DOHH2 (cell line): ENCODE results near the gene PWWP2A.

ENCODE experiments used
- H3F3A ChIP-seq: fragments of 200-600 bp; sonication (generic), shearing (Covaris generic); 2 replicates; pipeline ENCODE4 v1.6.0; 2016; ENCODE audit warnings: antibody characterized with exemption, mild to moderate bottlenecking; ENCODE audit not compliant: control insufficient read depth, insufficient read depth
- H3K27ac ChIP-seq: fragments of 200-600 bp; sonication (generic); 2 replicates; pipeline ENCODE4 v1.5.1; 2014; ENCODE audit warnings: low read depth, mild to moderate bottlenecking, low read length, moderate library complexity
- H3K27me3 ChIP-seq: fragments of 200-600 bp; sonication (generic); 2 replicates; pipeline ENCODE4 v1.6.1; 2014; ENCODE audit warnings: mild to moderate bottlenecking, low read length, mixed read lengths; ENCODE audit not compliant: control insufficient read depth
- H3K36me3 ChIP-seq: fragments of 200-600 bp; sonication (generic); 2 replicates; pipeline ENCODE4 v1.6.1; 2014; ENCODE audit warnings: mild to moderate bottlenecking, low read length, moderate library complexity, mixed read lengths; ENCODE audit not compliant: control insufficient read depth
- H3K4me1 ChIP-seq: fragments of 200-600 bp; sonication (generic); 2 replicates; pipeline ENCODE4 v1.6.1; 2014; ENCODE audit warnings: mild to moderate bottlenecking, low read length, mixed read lengths; ENCODE audit not compliant: control insufficient read depth
- H3K4me2 ChIP-seq: fragments of 200-600 bp; sonication (generic); 2 replicates; pipeline ENCODE4 v1.6.0; 2014; ENCODE audit warnings: mild to moderate bottlenecking, low read length, moderate library complexity
- H3K4me3 ChIP-seq: fragments of 200-600 bp; sonication (generic); 2 replicates; pipeline ENCODE4 v1.5.1; 2014; ENCODE audit warnings: mild to moderate bottlenecking, low read length, mixed read lengths
- H3K79me2 ChIP-seq: fragments of 200-600 bp; sonication (generic); 2 replicates; pipeline ENCODE4 v1.6.1; 2014; ENCODE audit warnings: mild to moderate bottlenecking, low read length, mixed read lengths; ENCODE audit not compliant: control insufficient read depth
- H3K9me2 ChIP-seq: fragments of 200-600 bp; sonication (generic); replicated peaks from 2 replicates; pipeline ENCODE4 v1.6.1; 2014; ENCODE audit warnings: mild to moderate bottlenecking, low read length, mixed read lengths; ENCODE audit not compliant: control insufficient read depth
- H3K9me3 ChIP-seq: fragments of 200-600 bp; sonication (generic); 2 replicates; pipeline ENCODE4 v1.6.1; 2014; ENCODE audit warnings: antibody characterized with exemption, low read length, mixed read lengths; ENCODE audit not compliant: control insufficient read depth, insufficient read depth
- H4K20me1 ChIP-seq: fragments of 200-600 bp; sonication (generic); 2 replicates; pipeline ENCODE4 v1.6.0; 2014; ENCODE audit warnings: low read depth, mild to moderate bottlenecking, antibody characterized with exemption, low read length, moderate library complexity; ENCODE audit not compliant: control insufficient read depth, insufficient read depth
- EZH2phosphoT487 ChIP-seq: fragments of 200-600 bp; sonication (generic); IDR thresholded peaks from 2 replicates; pipeline ENCODE4 v1.6.1; 2017; ENCODE audit warnings: borderline replicate concordance, mild to moderate bottlenecking, antibody characterized with exemption, low read length, moderate library complexity, mixed read lengths
- TF ChIP-seq, protein P1 (sequence below): fragments of 200-600 bp; sonication (generic); IDR thresholded peaks from one replicate; pipeline ENCODE4 v1.5.1; 2014; ENCODE audit warnings: antibody characterized with exemption, mild to moderate bottlenecking, low read depth, low read length; ENCODE audit not compliant: poor library complexity, severe bottlenecking

The PWWP2A gene

GRCh38 chr5:160166069-160166972, 47.1 kb upstream of the PWWP2A start:
- peaks cover 5% of the 10 kb centered on the region for H3K4me1 ChIP-seq
- H3K9me3 ChIP-seq, result no peaks in the 10 kb centered on the region
- TF ChIP-seq EZH2phosphoT487, result no peak
- TF ChIP-seq, protein P1, sequence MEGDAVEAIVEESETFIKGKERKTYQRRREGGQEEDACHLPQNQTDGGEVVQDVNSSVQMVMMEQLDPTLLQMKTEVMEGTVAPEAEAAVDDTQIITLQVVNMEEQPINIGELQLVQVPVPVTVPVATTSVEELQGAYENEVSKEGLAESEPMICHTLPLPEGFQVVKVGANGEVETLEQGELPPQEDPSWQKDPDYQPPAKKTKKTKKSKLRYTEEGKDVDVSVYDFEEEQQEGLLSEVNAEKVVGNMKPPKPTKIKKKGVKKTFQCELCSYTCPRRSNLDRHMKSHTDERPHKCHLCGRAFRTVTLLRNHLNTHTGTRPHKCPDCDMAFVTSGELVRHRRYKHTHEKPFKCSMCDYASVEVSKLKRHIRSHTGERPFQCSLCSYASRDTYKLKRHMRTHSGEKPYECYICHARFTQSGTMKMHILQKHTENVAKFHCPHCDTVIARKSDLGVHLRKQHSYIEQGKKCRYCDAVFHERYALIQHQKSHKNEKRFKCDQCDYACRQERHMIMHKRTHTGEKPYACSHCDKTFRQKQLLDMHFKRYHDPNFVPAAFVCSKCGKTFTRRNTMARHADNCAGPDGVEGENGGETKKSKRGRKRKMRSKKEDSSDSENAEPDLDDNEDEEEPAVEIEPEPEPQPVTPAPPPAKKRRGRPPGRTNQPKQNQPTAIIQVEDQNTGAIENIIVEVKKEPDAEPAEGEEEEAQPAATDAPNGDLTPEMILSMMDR, result no peak
- no peak overlapping the region for H3K4me3 ChIP-seq
- H3K9me2 ChIP-seq, result no peaks in the 10 kb centered on the region
- H3K4me2 ChIP-seq, result no peak overlapping the region
- no peaks in the 10 kb centered on the region for H4K20me1 ChIP-seq
- H3K27me3 ChIP-seq, result peaks cover 18% of the 10 kb centered on the region
- H3K27ac ChIP-seq, result no peak overlapping the region
- H3K79me2 ChIP-seq, result no peaks in the 10 kb centered on the region
- H3K36me3 ChIP-seq, result no peaks in the 10 kb centered on the region
- H3F3A ChIP-seq, result no peaks in the 10 kb centered on the region

DNA sequence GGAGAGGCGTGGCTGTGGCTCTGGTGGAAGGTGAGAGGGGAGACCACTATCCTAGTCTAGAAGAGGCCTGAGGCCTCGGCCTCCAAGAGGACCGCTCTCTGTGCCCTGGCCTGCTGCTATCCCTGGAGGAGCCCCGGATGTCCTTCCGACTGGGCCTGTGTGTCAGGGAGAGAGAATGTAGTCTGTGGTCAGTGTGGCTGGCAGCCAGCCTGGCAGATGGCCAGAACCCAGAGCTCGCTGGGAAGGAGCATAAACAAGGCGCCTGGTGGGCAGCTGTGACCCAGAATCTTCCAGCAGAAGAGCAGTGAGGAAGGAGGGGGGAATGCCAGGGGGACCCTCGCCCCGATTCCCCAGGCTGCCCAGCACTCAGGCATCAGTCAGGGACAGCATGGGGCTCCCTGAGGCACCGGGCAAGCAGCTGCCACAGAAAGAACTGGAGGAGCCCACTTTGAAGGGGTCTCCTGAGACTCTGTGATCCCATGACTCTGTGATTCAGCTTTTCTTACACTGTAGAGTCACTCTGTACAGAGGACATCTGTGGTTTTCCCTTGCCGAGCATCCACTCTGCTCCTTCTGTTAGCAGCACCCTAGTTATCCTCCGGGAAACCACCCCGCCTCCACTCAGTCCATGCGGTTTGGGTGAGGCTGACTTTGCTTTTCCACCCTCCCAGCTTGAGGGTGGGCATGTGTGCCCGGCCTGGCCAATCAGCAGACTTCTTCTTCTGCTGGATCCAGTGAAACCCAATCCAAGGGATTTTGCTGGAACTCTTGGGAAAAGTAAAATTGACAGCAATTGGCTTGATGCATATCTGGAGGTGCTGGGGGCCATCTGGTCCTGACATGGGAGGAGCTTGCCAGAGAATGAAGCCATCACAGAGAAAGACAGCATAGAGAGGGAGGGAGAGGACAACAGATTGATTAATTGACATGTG, 46.2 kb upstream of the PWWP2A start:
- Histone ChIP-seq H3K27ac (no peak overlapping the region), H3K4me2 (no peak overlapping the region), H3K4me3 (no peak overlapping the region), H3K36me3 (no peaks in the 10 kb centered on the region), H3K27me3 (peaks cover 20% of the 10 kb centered on the region), H3F3A (no peaks in the 10 kb centered on the region), H3K9me2 (no peaks in the 10 kb centered on the region), H3K79me2 (no peaks in the 10 kb centered on the region), H3K4me1 (peaks cover 9% of the 10 kb centered on the region), H4K20me1 (no peaks in the 10 kb centered on the region), H3K9me3 (no peaks in the 10 kb centered on the region)
- no peak for TF ChIP-seq EZH2phosphoT487

DNA sequence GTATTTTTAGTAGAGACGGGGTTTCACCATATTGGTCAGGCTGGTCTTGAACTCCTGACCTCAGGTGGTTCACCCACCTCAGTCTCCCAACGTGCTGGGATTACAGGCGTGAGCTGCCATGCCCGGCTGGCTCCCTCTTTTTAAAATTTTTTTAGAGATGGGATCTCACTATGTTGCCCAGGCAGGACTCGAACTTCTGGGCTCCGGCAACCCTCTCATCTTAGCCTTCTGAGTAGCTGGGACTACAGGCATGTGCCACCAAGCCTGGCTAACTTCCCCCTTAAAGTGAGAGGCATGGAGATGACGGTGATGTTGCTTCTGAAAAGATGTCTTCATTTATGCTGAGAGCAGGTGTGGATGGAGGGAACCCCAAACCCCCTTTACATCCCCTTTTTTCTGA, 43.7 kb upstream of the PWWP2A start:
- Histone ChIP-seq H3K4me2 (no peak overlapping the region), H4K20me1 (no peaks in the 10 kb centered on the region), H3K9me2 (no peaks in the 10 kb centered on the region), H3F3A (no peaks in the 10 kb centered on the region), H3K27ac (no peak overlapping the region), H3K4me1 (peaks cover 16% of the 10 kb centered on the region), H3K36me3 (no peaks in the 10 kb centered on the region), H3K27me3 (peaks cover 22% of the 10 kb centered on the region), H3K79me2 (no peaks in the 10 kb centered on the region), H3K9me3 (no peaks in the 10 kb centered on the region), H3K4me3 (no peak overlapping the region)
- TF ChIP-seq, protein P1, result no peak
- no peak for TF ChIP-seq EZH2phosphoT487
